Measurements from ENCODE around the gene SLC12A6.

DNA sequence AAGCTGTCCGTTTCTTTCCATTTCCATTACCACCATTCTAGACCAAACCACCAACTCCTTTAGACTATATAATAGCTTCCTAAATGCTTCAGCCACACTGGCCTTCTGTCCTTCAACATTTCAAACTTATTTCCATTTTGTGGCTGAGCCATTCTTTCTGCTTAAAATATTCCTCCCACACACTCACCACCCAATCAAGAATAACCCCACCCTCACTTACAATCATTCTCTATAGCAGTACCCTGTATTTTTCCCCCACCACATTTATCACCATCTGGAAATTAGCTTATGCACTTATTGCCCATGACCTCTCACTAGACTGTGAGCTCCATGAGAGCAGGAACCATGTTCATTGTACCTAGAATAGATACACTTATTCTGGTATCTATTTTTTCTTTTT, 134.3 kb downstream of the SLC12A6 start:
- TF ChIP-seq, protein P1, sequence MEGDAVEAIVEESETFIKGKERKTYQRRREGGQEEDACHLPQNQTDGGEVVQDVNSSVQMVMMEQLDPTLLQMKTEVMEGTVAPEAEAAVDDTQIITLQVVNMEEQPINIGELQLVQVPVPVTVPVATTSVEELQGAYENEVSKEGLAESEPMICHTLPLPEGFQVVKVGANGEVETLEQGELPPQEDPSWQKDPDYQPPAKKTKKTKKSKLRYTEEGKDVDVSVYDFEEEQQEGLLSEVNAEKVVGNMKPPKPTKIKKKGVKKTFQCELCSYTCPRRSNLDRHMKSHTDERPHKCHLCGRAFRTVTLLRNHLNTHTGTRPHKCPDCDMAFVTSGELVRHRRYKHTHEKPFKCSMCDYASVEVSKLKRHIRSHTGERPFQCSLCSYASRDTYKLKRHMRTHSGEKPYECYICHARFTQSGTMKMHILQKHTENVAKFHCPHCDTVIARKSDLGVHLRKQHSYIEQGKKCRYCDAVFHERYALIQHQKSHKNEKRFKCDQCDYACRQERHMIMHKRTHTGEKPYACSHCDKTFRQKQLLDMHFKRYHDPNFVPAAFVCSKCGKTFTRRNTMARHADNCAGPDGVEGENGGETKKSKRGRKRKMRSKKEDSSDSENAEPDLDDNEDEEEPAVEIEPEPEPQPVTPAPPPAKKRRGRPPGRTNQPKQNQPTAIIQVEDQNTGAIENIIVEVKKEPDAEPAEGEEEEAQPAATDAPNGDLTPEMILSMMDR (IDR thresholded peaks at IDR 0.05), result no peak
- TF ChIP-seq EP300 (IDR thresholded peaks at IDR 0.05; ENCODE audit: low read depth) (no peak), POLR2A (IDR thresholded peaks at IDR 0.05) (no peak)

All from transverse colon (tissue), 3 donors.